Gastrocnemius medialis (tissue), 4 donors: Measurements from ENCODE around the gene MEOX2.

Source experiments
- POLR2A ChIP-seq, 2 donors: fragments of 450-650 bp; IDR thresholded peaks; one replicate each; pipeline ENCODE4 v1.6.1; 2017; ENCODE audit warnings: antibody characterized with exemption in 2 of 2, mild to moderate bottlenecking in 2 of 2, moderate library complexity in 2 of 2
- TF ChIP-seq, protein P1 (sequence below), 5 experiments: fragments of 450-650 bp in 3 of 5; fragments of 200-600 bp in 2 of 5; sonication (generic) in 2 of 5; IDR thresholded peaks in 4 of 5; conservative IDR thresholded peaks in 1 of 5; 1 replicate in 4 of 5; 2 replicates in 1 of 5; pipeline ENCODE4 v1.5.1; 2016 to 2019; ENCODE audit warnings: antibody characterized with exemption in 5 of 5, mild to moderate bottlenecking in 3 of 5, moderate library complexity in 3 of 5

- TF ChIP-seq, protein P1, sequence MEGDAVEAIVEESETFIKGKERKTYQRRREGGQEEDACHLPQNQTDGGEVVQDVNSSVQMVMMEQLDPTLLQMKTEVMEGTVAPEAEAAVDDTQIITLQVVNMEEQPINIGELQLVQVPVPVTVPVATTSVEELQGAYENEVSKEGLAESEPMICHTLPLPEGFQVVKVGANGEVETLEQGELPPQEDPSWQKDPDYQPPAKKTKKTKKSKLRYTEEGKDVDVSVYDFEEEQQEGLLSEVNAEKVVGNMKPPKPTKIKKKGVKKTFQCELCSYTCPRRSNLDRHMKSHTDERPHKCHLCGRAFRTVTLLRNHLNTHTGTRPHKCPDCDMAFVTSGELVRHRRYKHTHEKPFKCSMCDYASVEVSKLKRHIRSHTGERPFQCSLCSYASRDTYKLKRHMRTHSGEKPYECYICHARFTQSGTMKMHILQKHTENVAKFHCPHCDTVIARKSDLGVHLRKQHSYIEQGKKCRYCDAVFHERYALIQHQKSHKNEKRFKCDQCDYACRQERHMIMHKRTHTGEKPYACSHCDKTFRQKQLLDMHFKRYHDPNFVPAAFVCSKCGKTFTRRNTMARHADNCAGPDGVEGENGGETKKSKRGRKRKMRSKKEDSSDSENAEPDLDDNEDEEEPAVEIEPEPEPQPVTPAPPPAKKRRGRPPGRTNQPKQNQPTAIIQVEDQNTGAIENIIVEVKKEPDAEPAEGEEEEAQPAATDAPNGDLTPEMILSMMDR (IDR thresholded peaks at IDR 0.05 in 4 of 5, conservative IDR thresholded peaks at IDR 0.05 in 1 of 5) = no peak
- TF ChIP-seq POLR2A (IDR thresholded peaks at IDR 0.05) = no peak
Measured at GRCh38 chr7:15682751-15683245, 3.7 kb downstream of the MEOX2 start.
